ENCODE data around the gene TGM4. TPM values are rescaled to one million over a fixed set of nuclear protein-coding genes. Genes with fewer than 3 reads are reported as not detected.

The TGM4 gene
- total and polyA plus RNA-seq, 10 of the 15 experiments (the other 5 are each of a cell fraction or from before 2014, with no cell fraction given) = not detected

DNA sequence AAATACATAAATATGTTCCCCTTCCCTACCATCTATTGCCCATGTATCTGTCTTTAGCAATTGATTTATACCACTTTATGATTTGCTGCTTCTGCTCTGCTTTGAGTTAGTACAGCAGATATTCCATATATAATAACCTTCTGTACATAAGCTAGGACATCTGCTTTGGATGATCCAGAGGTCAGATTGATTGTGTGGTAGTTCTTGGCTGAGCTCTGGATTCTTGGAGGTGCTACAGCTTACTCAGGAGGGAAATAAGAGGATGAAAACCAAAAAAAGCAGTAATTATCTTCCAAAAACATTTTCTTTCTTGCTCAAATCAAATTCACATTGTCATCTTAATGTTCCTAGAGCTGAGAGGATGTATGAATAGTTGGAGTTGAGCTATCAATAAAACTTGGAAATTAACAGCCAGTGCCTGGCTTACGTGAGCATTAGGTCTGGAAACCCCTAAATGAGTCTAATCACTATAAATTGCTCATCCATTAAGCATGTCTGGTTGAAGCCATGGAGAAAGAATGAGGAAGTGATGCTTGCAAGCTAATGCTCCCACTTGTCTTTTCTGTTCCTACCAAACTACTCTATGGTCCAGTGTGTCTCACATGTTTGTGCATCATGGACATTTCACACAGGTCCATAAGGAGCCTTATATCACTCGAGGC lies 49.0 kb upstream of the TGM4 start:
- Histone ChIP-seq H3K27ac (ENCODE audit: control insufficient read depth, insufficient read depth) (no peak overlapping the region), H3K4me1 (ENCODE audit: control insufficient read depth, insufficient read depth, low read length) (no peaks in the 10 kb centered on the region), H2AFZ (ENCODE audit: control insufficient read depth, low read depth, low read length) (no peak overlapping the region), H3K27me3 (replicated peaks in 1 of 2; ENCODE audit: control insufficient read depth in 2 of 2, insufficient read depth in 2 of 2, low read length in 1 of 2) (no peaks in the 10 kb centered on the region), H3K9me3 (replicated peaks; ENCODE audit: control insufficient read depth, insufficient read depth, low read length) (no peaks in the 10 kb centered on the region), H3K4me3 (no peak overlapping the region), H3K36me3 (ENCODE audit: control insufficient read depth in 2 of 2, insufficient read depth in 2 of 2, low read length in 1 of 2) (peaks cover 4% of the 10 kb centered on the region in 2 experiments; a peak in 2 of 4 replicates), H4K20me1 (ENCODE audit: control insufficient read depth, insufficient read depth) (no peaks in the 10 kb centered on the region), H3K79me2 (ENCODE audit: control insufficient read depth, insufficient read depth, low read length) (no peaks in the 10 kb centered on the region), H3K9ac (ENCODE audit: control insufficient read depth, insufficient read depth, low read length) (no peak overlapping the region), H3K4me2 (ENCODE audit: control insufficient read depth, insufficient read depth) (no peak overlapping the region)
- 95% methylated on average over 2 of the region's 2 CpGs for WGBS (ENCODE audit: insufficient coverage, insufficient replicate concordance, low lambda C conversion rate, missing lambda C conversion rate)
- in situ Hi-C loops (cut with MboI) = no loop called here
- DNase-seq (ENCODE audit: low read depth, low spot score) (no peak), ATAC-seq (peak; percentile 31; the same call in 2 of the 3 replicates), FAIRE-seq (no peak)
- SMC1A ChIA-PET (ENCODE audit: uncharacterized antibody, unreplicated experiment) = interaction anchor here (0.9 to 1.6 kb wide), 4 partner anchors 11 to 386 kb away, joined by 3 to 5 read pairs (median 4); no protein-coding TSS in a partner anchor
- BruUV-seq (replicated peaks) = no TSS peak
- intact Hi-C loops (cut with micrococcal nuclease; ENCODE audit: unreplicated experiment) = no loop called here
- POLR2A ChIA-PET = no interaction called here
- peak; percentile 82 for TF ChIP-seq SPI1 (IDR thresholded peaks at IDR 0.05; ENCODE audit: borderline replicate concordance, insufficient read depth, low read depth, low read length)
- no peak for TF ChIP-seq BCL11A (IDR thresholded peaks at IDR 0.05; ENCODE audit: low read depth, low read length)
- no peak for TF ChIP-seq FOXM1 (IDR thresholded peaks at IDR 0.05; ENCODE audit: low read depth, low read length)
- CTCF ChIA-PET = interaction anchor here (1.2 kb wide), 1 partner anchor 10 kb away, joined by 5 read pairs; no protein-coding TSS in a partner anchor
- RAD21 ChIA-PET (ENCODE audit: unreplicated experiment) = no interaction called here

GRCh38 chr3:44827196-44827595 lies 47.2 kb upstream of the TGM4 start:
- WGBS (ENCODE audit: insufficient coverage, insufficient replicate concordance, low lambda C conversion rate, missing lambda C conversion rate) = 71% methylated on average over 3 of the region's 3 CpGs
- Histone ChIP-seq H3K9me3 (replicated peaks; ENCODE audit: control insufficient read depth, insufficient read depth, low read length) (no peaks in the 10 kb centered on the region), H3K4me3 (no peak overlapping the region), H3K36me3 (ENCODE audit: control insufficient read depth in 2 of 2, insufficient read depth in 2 of 2, low read length in 1 of 2) (peaks cover 8 to 10% of the 10 kb centered on the region in 2 experiments; a peak in 3 of 4 replicates), H3K4me1 (ENCODE audit: control insufficient read depth, insufficient read depth, low read length) (no peaks in the 10 kb centered on the region), H4K20me1 (ENCODE audit: control insufficient read depth, insufficient read depth) (no peaks in the 10 kb centered on the region), H3K9ac (ENCODE audit: control insufficient read depth, insufficient read depth, low read length) (no peak overlapping the region), H2AFZ (ENCODE audit: control insufficient read depth, low read depth, low read length) (no peak overlapping the region), H3K27ac (ENCODE audit: control insufficient read depth, insufficient read depth) (no peak overlapping the region), H3K79me2 (ENCODE audit: control insufficient read depth, insufficient read depth, low read length) (no peaks in the 10 kb centered on the region), H3K4me2 (ENCODE audit: control insufficient read depth, insufficient read depth) (no peak overlapping the region), H3K27me3 (replicated peaks in 1 of 2; ENCODE audit: control insufficient read depth in 2 of 2, insufficient read depth in 2 of 2, low read length in 1 of 2) (no peaks in the 10 kb centered on the region)
- in situ Hi-C loops (cut with MboI) (no loop called here), intact Hi-C loops (cut with micrococcal nuclease; ENCODE audit: unreplicated experiment) (no loop called here)
- SMC1A ChIA-PET (ENCODE audit: uncharacterized antibody, unreplicated experiment) = interaction anchor here (0.8 kb wide), 1 partner anchor 28 kb away, joined by 3 read pairs; no protein-coding TSS in a partner anchor
- CTCF ChIA-PET = no interaction called here
- DNase-seq (ENCODE audit: low read depth, low spot score) = no peak
- FAIRE-seq = no peak
- TF ChIP-seq SPI1 (IDR thresholded peaks at IDR 0.05; ENCODE audit: borderline replicate concordance, insufficient read depth, low read depth, low read length) = peak; percentile 70
- TF ChIP-seq BACH1 (IDR thresholded peaks at IDR 0.05; ENCODE audit: borderline replicate concordance) = no peak
- no peak for ATAC-seq
- BruUV-seq (replicated peaks) = no TSS peak
- RAD21 ChIA-PET (ENCODE audit: unreplicated experiment) = no interaction called here
- POLR2A ChIA-PET = no interaction called here

All from GM12878 (cell line).